ENCODE measurements around the gene GUCY2D.

GUCY2D gene

DNA sequence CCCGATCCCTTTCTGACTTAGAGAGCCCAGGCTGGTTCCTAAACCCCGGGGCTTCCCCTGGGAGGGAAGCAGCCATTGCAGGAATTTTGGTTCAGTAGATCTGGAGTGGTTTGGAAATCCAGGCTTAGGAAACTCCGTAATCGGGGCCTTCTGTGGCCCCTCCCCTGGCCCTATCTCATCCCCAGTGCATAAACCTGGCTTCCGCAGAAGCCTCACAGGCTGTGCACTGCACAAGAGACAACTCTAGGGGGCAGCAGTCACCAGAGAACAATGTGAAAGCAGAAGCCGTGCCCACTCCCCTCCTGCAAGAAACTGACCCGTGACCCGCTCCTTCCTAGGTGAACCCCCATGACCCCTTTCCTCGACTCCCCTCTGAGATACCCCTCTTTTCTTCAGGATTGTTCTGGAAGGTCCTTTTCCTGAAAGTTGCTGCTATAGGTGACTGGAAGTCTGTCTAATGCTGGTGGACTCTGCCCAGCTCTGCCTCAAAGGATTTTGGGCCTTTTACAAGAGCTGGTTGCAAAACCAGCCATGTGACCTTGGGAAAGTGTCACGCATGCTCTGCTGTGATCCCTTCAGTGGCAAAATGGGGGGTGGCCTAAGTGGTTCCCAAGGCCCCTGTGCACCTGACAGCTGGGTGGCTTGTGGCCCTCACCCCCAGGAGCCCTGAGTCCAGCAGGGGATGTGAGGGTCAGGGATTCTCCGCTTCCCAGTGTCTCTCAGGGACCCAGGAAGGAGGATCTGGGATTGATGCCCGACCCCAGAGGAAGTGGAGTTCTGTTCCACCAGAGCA is 14.4 kb downstream of the GUCY2D start:
- no peak for DNase-seq (ENCODE audit: low read depth)
- TF ChIP-seq, protein P1, sequence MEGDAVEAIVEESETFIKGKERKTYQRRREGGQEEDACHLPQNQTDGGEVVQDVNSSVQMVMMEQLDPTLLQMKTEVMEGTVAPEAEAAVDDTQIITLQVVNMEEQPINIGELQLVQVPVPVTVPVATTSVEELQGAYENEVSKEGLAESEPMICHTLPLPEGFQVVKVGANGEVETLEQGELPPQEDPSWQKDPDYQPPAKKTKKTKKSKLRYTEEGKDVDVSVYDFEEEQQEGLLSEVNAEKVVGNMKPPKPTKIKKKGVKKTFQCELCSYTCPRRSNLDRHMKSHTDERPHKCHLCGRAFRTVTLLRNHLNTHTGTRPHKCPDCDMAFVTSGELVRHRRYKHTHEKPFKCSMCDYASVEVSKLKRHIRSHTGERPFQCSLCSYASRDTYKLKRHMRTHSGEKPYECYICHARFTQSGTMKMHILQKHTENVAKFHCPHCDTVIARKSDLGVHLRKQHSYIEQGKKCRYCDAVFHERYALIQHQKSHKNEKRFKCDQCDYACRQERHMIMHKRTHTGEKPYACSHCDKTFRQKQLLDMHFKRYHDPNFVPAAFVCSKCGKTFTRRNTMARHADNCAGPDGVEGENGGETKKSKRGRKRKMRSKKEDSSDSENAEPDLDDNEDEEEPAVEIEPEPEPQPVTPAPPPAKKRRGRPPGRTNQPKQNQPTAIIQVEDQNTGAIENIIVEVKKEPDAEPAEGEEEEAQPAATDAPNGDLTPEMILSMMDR (IDR thresholded peaks at IDR 0.05; ENCODE audit: low read depth, low read length, missing control alignments), result peak; percentile 81
- no peak overlapping the region for H3K4me3 ChIP-seq (ENCODE audit: low read depth, low read length)

- no peak overlapping the region for H3K4me3 ChIP-seq (ENCODE audit: low read depth, low read length)
- TF ChIP-seq, protein P1 (IDR thresholded peaks at IDR 0.05; ENCODE audit: low read depth, low read length, missing control alignments), result no peak
- no peak for DNase-seq (ENCODE audit: low read depth)
Measured at GRCh38 chr17:8018436-8018835, 16.0 kb downstream of the GUCY2D start.

- no peak for DNase-seq (ENCODE audit: low read depth)
- TF ChIP-seq, protein P1 (IDR thresholded peaks at IDR 0.05; ENCODE audit: low read depth, low read length, missing control alignments), result no peak
- H3K4me3 ChIP-seq (ENCODE audit: low read depth, low read length), result no peak overlapping the region
Measured at GRCh38 chr17:8019166-8019565, 16.8 kb downstream of the GUCY2D start.

GRCh38 chr17:8019665-8020650 is 17.5 kb downstream of the GUCY2D start:
- no peak for DNase-seq (ENCODE audit: low read depth)
- no peak overlapping the region for H3K4me3 ChIP-seq (ENCODE audit: low read depth, low read length)

GRCh38 chr17:8020776-8021564 is 18.6 kb downstream of the GUCY2D start:
- no peak for DNase-seq (ENCODE audit: low read depth)
- H3K4me3 ChIP-seq (ENCODE audit: low read depth, low read length), result no peak overlapping the region
- TF ChIP-seq, protein P1 (IDR thresholded peaks at IDR 0.05; ENCODE audit: low read depth, low read length, missing control alignments), result no peak

More at GRCh38 chr17:8019665-8020650, 17.5 kb downstream of the GUCY2D start:
- TF ChIP-seq, protein P1 (IDR thresholded peaks at IDR 0.05; ENCODE audit: low read depth, low read length, missing control alignments), result no peak

- TF ChIP-seq, protein P1 (IDR thresholded peaks at IDR 0.05; ENCODE audit: low read depth, low read length, missing control alignments), result no peak
- no peak for DNase-seq (ENCODE audit: low read depth)
- no peak overlapping the region for H3K4me3 ChIP-seq (ENCODE audit: low read depth, low read length)
Measured at GRCh38 chr17:8021565-8022359, 19.3 kb downstream of the GUCY2D start.

All from GM12864 (cell line).